HEK293 (cell line): ENCODE measurements around the gene HECA.

Experiments
- CTCF ChIA-PET: fragments of 350-600 bp; formaldehyde crosslinking; extraction: SDS; loops from one replicate; lab custom pipeline; 2021; ENCODE audit warnings: antibody characterized with exemption; lab: Yijun Ruan, JAX
- POLR2A ChIA-PET: fragments of 300-600 bp; formaldehyde crosslinking; extraction: SDS; loops from one replicate; lab custom pipeline; 2020; ENCODE audit warnings: antibody characterized with exemption, inconsistent platforms; lab: Yijun Ruan, JAX
- H3K27ac ChIP-seq: fragments of 200-500 bp; sonication (Bioruptor generic); 2 replicates; pipeline ENCODE4 v1.5.1; 2014; ENCODE audit warnings: low read depth, low read length, control low read depth, inconsistent platforms; ENCODE audit errors: extremely low read depth
- H3K36me3 ChIP-seq, 2 experiments: fragments of 200-500 bp in 1 of 2; sonication (Bioruptor generic) in 1 of 2; 1 replicate in 1 of 2; 2 replicates in 1 of 2; pipeline ENCODE4 v1.5.1; 2014 to 2017; ENCODE audit warnings: inconsistent platforms in 2 of 2, low read length in 2 of 2; ENCODE audit not compliant: control insufficient read depth in 2 of 2, insufficient read depth in 1 of 2
- H3K4me1 ChIP-seq: fragments of 200-500 bp; sonication (Bioruptor generic); 2 replicates; pipeline ENCODE4 v1.5.1; 2014; ENCODE audit warnings: mild to moderate bottlenecking, low read length, inconsistent platforms; ENCODE audit not compliant: control insufficient read depth, insufficient read depth
- H3K4me3 ChIP-seq: 2 replicates; pipeline ENCODE4 v1.5.1; 2011; ENCODE audit warnings: low read depth, mild to moderate bottlenecking, control low read depth, low read length, moderate library complexity
- H3K9me3 ChIP-seq: fragments of 200-500 bp; sonication (Bioruptor generic); 2 replicates; pipeline ENCODE4 v1.5.1; 2014; ENCODE audit warnings: low read depth, low read length, inconsistent platforms; ENCODE audit not compliant: control insufficient read depth, insufficient read depth
- GLI2 ChIP-seq: fragments of 450-650 bp; formaldehyde crosslinking; IDR thresholded peaks from 2 replicates; pipeline ENCODE4; 2017; ENCODE audit warnings: missing biosample characterization, missing genetic modification characterization, low read depth, borderline replicate concordance
- HOXD13 ChIP-seq: sonication (generic); formaldehyde crosslinking; IDR thresholded peaks from 2 replicates; pipeline ENCODE4 v1.8.0; 2022; ENCODE audit warnings: missing genetic modification reagents, borderline replicate concordance
- IKZF3 ChIP-seq: fragments of 450-650 bp; IDR thresholded peaks from 2 replicates; pipeline ENCODE4 v1.5.0; 2018; ENCODE audit warnings: missing biosample characterization, mild to moderate bottlenecking, missing genetic modification characterization, moderate library complexity
- KLF16 ChIP-seq: fragments of 450-650 bp; formaldehyde crosslinking; IDR thresholded peaks from 2 replicates; pipeline ENCODE4 v1.5.1; 2017; ENCODE audit warnings: missing biosample characterization, missing genetic modification characterization
- KLF9 ChIP-seq: fragments of 450-650 bp; formaldehyde crosslinking; IDR thresholded peaks from 2 replicates; pipeline ENCODE4 v1.5.1; 2016; ENCODE audit warnings: missing biosample characterization, missing genetic modification characterization, low read depth
- MYNN ChIP-seq: fragments of 450-650 bp; formaldehyde crosslinking; IDR thresholded peaks from 2 replicates; pipeline ENCODE4 v1.5.1; 2016; ENCODE audit warnings: missing biosample characterization, missing genetic modification characterization, borderline replicate concordance
- PATZ1 ChIP-seq: fragments of 450-650 bp; formaldehyde crosslinking; IDR thresholded peaks from 2 replicates; pipeline ENCODE4 v1.5.1; 2016; ENCODE audit warnings: missing biosample characterization, missing genetic modification characterization
- PRDM1 ChIP-seq: fragments of 450-650 bp; formaldehyde crosslinking; IDR thresholded peaks from 2 replicates; pipeline ENCODE4; 2016; ENCODE audit warnings: missing biosample characterization, missing genetic modification characterization
- SCRT1 ChIP-seq: fragments of 450-650 bp; formaldehyde crosslinking; IDR thresholded peaks from 2 replicates; pipeline ENCODE4 v1.5.1; 2016; ENCODE audit warnings: missing biosample characterization, missing genetic modification characterization, borderline replicate concordance
- SCRT2 ChIP-seq: fragments of 450-650 bp; formaldehyde crosslinking; IDR thresholded peaks from 2 replicates; pipeline ENCODE4 v1.5.1; 2016; ENCODE audit warnings: missing biosample characterization, missing genetic modification characterization
- SP7 ChIP-seq: fragments of 450-650 bp; formaldehyde crosslinking; IDR thresholded peaks from 2 replicates; pipeline ENCODE4 v1.5.1; 2016; ENCODE audit warnings: missing biosample characterization, missing genetic modification characterization
- ZBTB44 ChIP-seq: fragments of 450-650 bp; IDR thresholded peaks from 2 replicates; pipeline ENCODE4 v1.5.1; 2018; ENCODE audit warnings: missing biosample characterization, mild to moderate bottlenecking, missing genetic modification characterization
- ZBTB8A ChIP-seq: fragments of 450-650 bp; formaldehyde crosslinking; IDR thresholded peaks from 2 replicates; pipeline ENCODE4 v1.5.1; 2016; ENCODE audit warnings: missing biosample characterization, missing genetic modification characterization
- ZNF18 ChIP-seq: fragments of 450-650 bp; formaldehyde crosslinking; IDR thresholded peaks from 2 replicates; pipeline ENCODE4 v1.5.1; 2016; ENCODE audit warnings: missing biosample characterization, missing genetic modification characterization
- ZNF221 ChIP-seq: fragments of 450-650 bp; formaldehyde crosslinking; IDR thresholded peaks from 2 replicates; pipeline ENCODE4 v1.5.1; 2017; ENCODE audit warnings: missing biosample characterization, missing genetic modification characterization, borderline replicate concordance
- ZNF274 ChIP-seq, 2 experiments: fragments of 200-500 bp in 1 of 2; fragments of 450-650 bp in 1 of 2; sonication (Bioruptor generic) in 1 of 2; formaldehyde crosslinking in 1 of 2; IDR thresholded peaks; 2 replicates each; pipeline versions ENCODE4 v1.5.1 to v1.6.1; 2014 to 2016; ENCODE audit warnings: borderline replicate concordance in 1 of 2, inconsistent platforms in 1 of 2, low read length in 1 of 2, missing biosample characterization in 1 of 2, missing genetic modification characterization in 1 of 2
- ZNF391 ChIP-seq: fragments of 450-650 bp; formaldehyde crosslinking; IDR thresholded peaks from 2 replicates; pipeline ENCODE4 v1.5.1; 2016; ENCODE audit warnings: low read depth, missing biosample characterization, missing genetic modification characterization, borderline replicate concordance
- ZNF394 ChIP-seq: fragments of 450-650 bp; formaldehyde crosslinking; IDR thresholded peaks from 2 replicates; pipeline ENCODE4 v1.5.1; 2016; ENCODE audit warnings: missing biosample characterization, missing genetic modification characterization, mild to moderate bottlenecking, moderate library complexity, borderline replicate concordance
- ZNF548 ChIP-seq: fragments of 450-650 bp; formaldehyde crosslinking; IDR thresholded peaks from 2 replicates; pipeline ENCODE4 v1.5.1; 2016; ENCODE audit warnings: missing biosample characterization, missing genetic modification characterization
- ZNF549 ChIP-seq: fragments of 450-650 bp; IDR thresholded peaks from 2 replicates; pipeline ENCODE4 v1.5.1; 2018; ENCODE audit warnings: missing biosample characterization, missing genetic modification characterization, mild to moderate bottlenecking, inconsistent platforms, moderate library complexity
- ZNF555 ChIP-seq: fragments of 450-650 bp; formaldehyde crosslinking; conservative IDR thresholded peaks from 2 replicates; pipeline ENCODE4 v1.5.1; 2017; ENCODE audit warnings: missing biosample characterization, mild to moderate bottlenecking, missing genetic modification characterization, inconsistent platforms
- ZNF610 ChIP-seq: fragments of 450-650 bp; formaldehyde crosslinking; IDR thresholded peaks from 2 replicates; pipeline ENCODE4 v1.5.1; 2016; ENCODE audit warnings: missing biosample characterization, missing genetic modification characterization, borderline replicate concordance
- ZNF629 ChIP-seq: fragments of 450-650 bp; formaldehyde crosslinking; IDR thresholded peaks from 2 replicates; pipeline ENCODE4 v1.5.1; 2017; ENCODE audit warnings: missing biosample characterization, missing genetic modification characterization
- ZNF639 ChIP-seq: fragments of 450-650 bp; formaldehyde crosslinking; IDR thresholded peaks from 2 replicates; pipeline ENCODE4 v1.5.1; 2016; ENCODE audit warnings: missing biosample characterization, missing genetic modification characterization
- ZNF664 ChIP-seq: fragments of 450-650 bp; formaldehyde crosslinking; IDR thresholded peaks from 2 replicates; pipeline ENCODE4 v1.5.1; 2016; ENCODE audit warnings: missing biosample characterization, missing genetic modification characterization
- ZNF704 ChIP-seq: fragments of 450-650 bp; formaldehyde crosslinking; IDR thresholded peaks from 2 replicates; pipeline ENCODE4 v1.5.1; 2016; ENCODE audit warnings: missing biosample characterization, missing genetic modification characterization

Gene HECA

GRCh38 chr6:139148557-139149235, 13.8 kb downstream of the HECA start (continued):
- TF ChIP-seq ZNF394 (tag by site-specific recombination) (no peak), PRDM1 (tag by site-specific recombination) (no peak), PATZ1 (tag by site-specific recombination) (no peak), MYNN (tag by site-specific recombination) (no peak), ZNF610 (no peak), HOXD13 (no peak), GLI2 (tag by site-specific recombination) (peak; percentile 69; the same call in 1 of the 2 replicates), ZNF704 (tag by site-specific recombination) (no peak), ZNF548 (no peak), ZNF629 (peak; percentile 63), SP7 (tag by site-specific recombination) (no peak)

GRCh38 chr6:139149383-139149782, 14.5 kb downstream of the HECA start:
- ChIA-PET POLR2A (no interaction called here), CTCF (interaction anchor here (0.6 to 1.3 kb wide), 3 partner anchors 12 to 372 kb away, joined by 3 to 6 read pairs (median 4); no protein-coding TSS in a partner anchor)
- H3K27ac ChIP-seq = no peak overlapping the region
- no peak overlapping the region for H3K4me3 ChIP-seq
- no peak for TF ChIP-seq KLF9
- TF ChIP-seq ZBTB8A (tag by site-specific recombination) = 0 out of 2 replicates have a peak, but pooled peaks have one; percentile 1
- TF ChIP-seq ZNF391 (tag by site-specific recombination) = no peak
- peaks cover 59% of the 10 kb centered on the region for H3K4me1 ChIP-seq
- H3K9me3 ChIP-seq = no peaks in the 10 kb centered on the region
- H3K36me3 ChIP-seq = no peaks in the 10 kb centered on the region

- ChIA-PET CTCF (interaction anchor here (0.6 kb wide), 1 partner anchor 1807 kb away, joined by 4 read pairs; no protein-coding TSS in a partner anchor), POLR2A (no interaction called here)
- Histone ChIP-seq H3K4me3 (no peak overlapping the region), H3K36me3 (no peaks in the 10 kb centered on the region; a peak in 1 of 3 replicates), H3K4me1 (peaks cover 49% of the 10 kb centered on the region), H3K27ac (no peak overlapping the region), H3K9me3 (no peaks in the 10 kb centered on the region)
- TF ChIP-seq ZBTB44 (tag by site-specific recombination) (peak; percentile 88), SCRT2 (tag by site-specific recombination) (peak; percentile 83), ZNF18 (no peak), ZNF221 (tag by site-specific recombination) (no peak), SCRT1 (tag by site-specific recombination) (peak; percentile 80), ZNF555 (tag by site-specific recombination) (no peak), ZNF664 (tag by site-specific recombination) (no peak), ZNF549 (tag by site-specific recombination) (no peak), KLF16 (no peak), ZNF274 (IDR thresholded peaks at IDR 0.05; ENCODE audit: low read length) (no peak), ZNF274 (tag by site-specific recombination; IDR thresholded peaks at IDR 0.05; ENCODE audit: borderline replicate concordance) (no peak), ZNF639 (tag by site-specific recombination) (no peak), IKZF3 (tag by site-specific recombination) (0 out of 2 replicates have a peak, but pooled peaks have one; percentile 16)
Observed at GRCh38 chr6:139150920-139151319, 16.0 kb downstream of the HECA start.
